Left ventricle myocardium superior (tissue), 1 donor: ENCODE results near the gene TPSG1. TPM values are rescaled to one million over a fixed set of nuclear protein-coding genes. Genes with fewer than 3 reads are reported as not detected.
"Not testable (repeated sequence)": the region's sequence is repeated elsewhere in the genome, so short reads cannot be mapped to it uniquely, and the experiment has no call there.

Source experiments
- ATAC-seq: fragments of 200-7000 bp; cut with Tn5 transposase; one replicate; pipeline ENCODE4 v1.9.1; 2020; ENCODE audit warnings: mild to moderate bottlenecking, moderate library complexity
- DNase-seq: peaks from one replicate; pipeline ENCODE4 v3.0.0-alpha.2; 2020
- intact Hi-C: fragments of 100-400 bp; cut with micrococcal nuclease; formaldehyde crosslinking; loops from one replicate; pipeline ENCODE4 v1.11.0; 2022
- total RNA-seq: library from RNA; stranded (reverse); fragmentation: NEBNext Ultra II Directional; extraction: Animal tissue kit (Norgen Biotek cat#: 25700); gene quantifications from one replicate; pipeline ENCODE4 v1.2.1, GENCODE V29; 2021
- donor health status: DM: no; HTN: yes; CAD: no; lungs with severe emphysema.

Gene TPSG1
- total RNA-seq, 1 donor from 2014 or later = not detected

GRCh38 chr16:1185460-1186207 lies 39.4 kb downstream of the TPSG1 start:
- DNase-seq, intact Hi-C loops, ATAC-seq: not testable (repeated sequence)

- DNase-seq (no peak), ATAC-seq (no peak)
- intact Hi-C loops = no loop called here
These were observed 40.1 kb downstream of the TPSG1 start for GRCh38 chr16:1184980-1185379.

DNA sequence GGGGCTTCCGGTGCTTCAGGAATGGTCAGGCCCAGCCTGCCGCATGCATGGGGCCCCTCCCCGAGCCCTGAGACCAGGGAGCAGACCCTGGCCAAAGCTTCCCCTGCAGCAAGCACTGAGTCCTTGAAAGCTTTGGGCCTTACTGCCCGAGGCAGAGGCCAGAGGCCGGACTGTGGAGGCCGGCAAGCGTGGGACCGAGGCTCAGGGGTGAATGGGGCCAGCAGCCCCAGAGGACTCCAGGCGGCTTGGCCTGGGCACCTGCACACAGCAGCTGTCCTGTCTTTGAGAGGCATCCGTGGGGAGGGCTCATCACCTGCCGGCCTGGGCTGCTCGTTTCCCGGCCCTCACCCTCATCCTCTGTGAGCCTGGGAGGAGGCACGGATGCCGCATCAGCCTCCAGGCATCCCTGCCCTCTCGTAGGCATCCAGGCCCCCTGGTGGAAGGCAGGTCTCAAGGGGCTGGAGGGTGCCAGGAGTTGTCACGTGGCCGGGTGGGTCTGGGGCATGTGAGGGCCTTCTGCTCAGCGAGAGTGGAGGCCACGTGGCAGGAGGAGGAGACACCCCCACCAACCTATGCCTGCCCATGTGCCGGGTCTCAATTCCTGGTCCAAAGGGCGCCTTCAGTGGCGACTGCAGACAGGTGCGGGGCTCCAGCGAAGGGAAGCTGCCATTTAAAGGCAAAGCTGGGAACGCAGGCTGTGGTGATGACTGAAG lies 40.8 kb downstream of the TPSG1 start:
- ATAC-seq (no peak), DNase-seq (no peak)
- intact Hi-C loops = no loop called here

DNA sequence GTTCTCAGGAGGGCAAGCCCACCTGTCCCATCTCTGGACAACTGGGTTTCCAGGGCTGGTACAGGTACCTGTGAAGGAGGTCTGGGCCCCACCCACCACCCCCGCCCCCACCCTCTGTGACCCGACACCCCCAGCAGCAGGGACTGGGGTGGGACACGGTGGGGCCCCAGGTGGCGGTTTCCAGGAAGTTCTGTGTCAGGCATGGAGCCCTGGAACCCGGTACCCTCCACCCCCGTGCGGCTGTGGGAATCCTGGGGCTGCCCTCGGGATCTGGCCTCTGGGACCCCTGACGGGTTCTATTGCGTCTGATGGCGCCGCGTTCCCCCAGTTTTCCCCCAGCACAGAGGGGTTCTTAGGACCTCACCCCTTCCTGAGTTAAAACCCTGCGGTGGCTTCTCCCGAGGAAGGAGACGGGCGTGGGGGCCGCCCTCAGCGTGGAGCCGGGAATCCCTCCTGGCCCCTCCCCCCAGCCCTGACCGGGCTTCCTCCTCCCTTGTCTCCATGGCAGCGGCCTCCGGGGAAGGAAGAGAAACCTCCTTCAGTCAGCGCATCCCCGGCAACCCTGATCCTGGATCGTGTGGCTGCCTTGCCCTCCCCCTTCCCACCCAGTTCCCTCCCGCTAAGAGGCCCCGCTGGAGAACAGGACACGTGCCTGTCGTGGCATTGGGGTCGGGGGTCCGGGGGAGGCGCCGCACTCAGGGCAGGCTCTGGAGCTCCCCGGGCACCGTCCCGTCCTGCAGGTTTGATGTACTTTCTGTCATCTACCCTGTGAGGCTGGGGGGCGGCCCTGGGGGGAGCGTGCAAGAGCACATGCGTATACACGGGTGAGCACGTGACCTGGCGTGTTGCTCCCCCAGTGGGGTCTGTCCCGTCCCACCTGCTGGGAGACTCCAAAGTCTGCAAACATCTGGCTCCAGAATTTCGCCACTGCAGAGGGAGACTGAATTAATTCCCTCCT lies 41.8 kb downstream of the TPSG1 start:
- ATAC-seq (peak; percentile 47), DNase-seq (peak; percentile 63)
- intact Hi-C loops = no loop called here

DNA sequence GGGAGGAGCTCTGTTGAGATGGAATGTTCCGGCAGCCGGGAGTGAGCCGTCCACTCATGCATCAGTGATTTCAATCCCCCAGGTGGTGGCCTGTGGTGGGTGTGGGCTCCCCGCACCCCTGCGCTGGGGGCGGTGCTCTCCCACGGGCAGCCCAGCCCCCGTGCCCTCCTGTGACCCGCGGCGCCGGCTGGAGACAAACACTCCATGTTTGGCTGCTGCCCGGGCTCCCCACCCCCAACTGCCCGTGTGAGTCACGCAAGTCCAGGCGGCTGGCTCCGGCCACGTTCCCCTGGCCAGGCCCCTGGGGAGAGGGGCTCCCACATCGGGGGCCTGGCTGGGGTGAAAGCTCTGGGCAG lies 42.8 kb downstream of the TPSG1 start:
- intact Hi-C loops = no loop called here
- ATAC-seq = peak; percentile 68
- peak; percentile 77 for DNase-seq

- DNase-seq = no peak
These were observed 43.4 kb downstream of the TPSG1 start for GRCh38 chr16:1181404-1182315.

DNA sequence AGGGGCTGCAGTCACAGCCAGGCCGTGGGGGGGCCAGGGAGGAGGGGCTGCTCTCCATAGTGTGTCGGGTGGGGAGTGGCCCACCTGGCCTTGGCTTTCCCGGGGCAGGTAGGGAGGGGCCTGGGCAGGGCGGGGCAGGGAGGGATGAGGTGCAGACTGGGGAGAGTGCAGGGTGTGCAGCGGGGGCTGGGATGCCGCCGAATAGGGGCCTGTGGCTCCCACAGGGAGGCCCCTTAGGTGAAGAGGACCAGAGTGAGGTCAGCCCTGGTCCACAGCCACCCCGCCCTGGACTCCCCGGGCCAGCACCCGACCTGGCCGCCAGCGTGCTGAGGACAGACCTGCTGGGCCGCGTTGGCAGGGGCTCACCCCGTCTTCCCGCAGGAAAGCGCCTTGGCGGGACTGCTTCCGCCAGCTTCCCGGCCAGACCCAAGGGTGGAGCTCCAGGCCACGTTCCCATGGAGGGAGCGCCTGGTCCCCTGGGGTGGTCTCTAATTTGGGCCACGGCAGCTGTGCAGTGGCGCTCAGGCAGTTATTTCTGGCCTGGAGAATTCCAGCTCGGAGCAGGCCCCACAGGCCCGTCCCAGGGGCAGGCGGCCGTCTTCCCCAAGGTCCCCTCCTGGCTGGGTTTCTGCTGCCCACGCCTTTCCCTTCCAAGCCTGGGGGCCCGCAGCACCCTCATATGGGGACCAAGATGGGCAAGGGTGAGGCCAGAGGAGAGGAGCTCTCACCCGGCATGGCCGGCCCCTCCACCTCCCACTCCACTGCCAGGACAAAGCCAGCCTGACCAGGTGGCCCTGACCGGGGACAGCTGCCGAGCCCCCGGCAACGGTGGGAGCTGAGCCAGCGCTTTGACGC lies 44.3 kb downstream of the TPSG1 start:
- ATAC-seq (peak; percentile 75), DNase-seq (peak; percentile 68)
- intact Hi-C loops = no loop called here

More at GRCh38 chr16:1181404-1182315, 43.4 kb downstream of the TPSG1 start:
- intact Hi-C loops = no loop called here
- ATAC-seq = no peak

GRCh38 chr16:1178295-1178910 lies 46.7 kb downstream of the TPSG1 start:
- DNase-seq = no peak
- no peak for ATAC-seq
- intact Hi-C loops = no loop called here

DNA sequence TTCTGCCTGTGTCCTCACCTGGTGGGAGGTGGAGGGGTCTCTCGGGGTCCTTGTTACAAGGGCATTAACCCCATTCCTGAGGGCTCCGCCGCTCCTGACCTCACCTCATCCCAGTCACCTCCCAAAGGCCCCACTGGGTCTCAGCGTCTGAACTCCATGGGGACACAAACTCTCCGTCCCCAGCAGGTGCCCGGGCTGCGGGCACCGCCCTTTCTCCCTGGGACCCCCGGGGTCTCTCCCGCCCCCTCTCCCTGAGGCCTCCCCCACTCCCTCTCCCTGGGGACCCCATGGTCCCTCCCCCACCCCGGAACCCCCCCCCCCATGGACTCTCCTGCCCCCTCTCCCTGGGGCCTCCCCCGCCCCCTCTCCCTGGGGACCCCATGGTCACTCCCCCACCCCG lies 47.3 kb downstream of the TPSG1 start:
- intact Hi-C loops = no loop called here
- ATAC-seq = no peak
- DNase-seq = no peak

- ATAC-seq = no peak
- intact Hi-C loops = no loop called here
- no peak for DNase-seq
These were observed 48.0 kb downstream of the TPSG1 start for GRCh38 chr16:1177053-1177452.

DNA sequence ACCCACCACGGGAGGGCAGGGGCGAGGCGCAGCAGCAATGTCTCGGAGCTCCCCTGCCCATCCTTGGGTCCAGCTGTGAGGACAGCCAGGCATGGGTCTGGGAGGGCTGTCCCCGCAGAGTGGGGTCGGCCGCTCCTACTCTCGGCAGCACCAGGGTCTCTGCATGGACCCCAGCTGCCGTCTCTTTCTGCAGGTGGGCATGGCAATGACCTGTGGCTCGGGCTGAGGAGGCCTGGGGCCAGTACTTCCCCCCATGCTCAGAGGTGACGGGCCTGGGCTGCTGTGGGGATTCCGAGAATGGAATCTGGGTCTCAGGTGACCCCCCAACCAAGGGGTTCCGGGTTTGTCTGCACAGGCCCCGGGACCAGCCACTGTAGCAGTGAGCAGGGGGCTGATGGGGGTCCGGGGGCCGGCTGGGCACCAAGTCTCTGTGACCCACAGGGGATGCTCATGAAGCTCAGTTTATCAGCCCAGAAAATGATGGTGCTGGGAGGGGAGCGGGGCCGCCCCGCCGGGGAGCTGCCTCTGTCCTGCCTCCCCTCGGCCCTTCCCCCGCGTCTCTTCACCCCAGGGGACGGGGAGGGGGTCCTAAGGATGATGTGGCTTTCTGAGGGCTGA lies 48.7 kb downstream of the TPSG1 start:
- DNase-seq (no peak), ATAC-seq (no peak)
- intact Hi-C loops = no loop called here

DNA sequence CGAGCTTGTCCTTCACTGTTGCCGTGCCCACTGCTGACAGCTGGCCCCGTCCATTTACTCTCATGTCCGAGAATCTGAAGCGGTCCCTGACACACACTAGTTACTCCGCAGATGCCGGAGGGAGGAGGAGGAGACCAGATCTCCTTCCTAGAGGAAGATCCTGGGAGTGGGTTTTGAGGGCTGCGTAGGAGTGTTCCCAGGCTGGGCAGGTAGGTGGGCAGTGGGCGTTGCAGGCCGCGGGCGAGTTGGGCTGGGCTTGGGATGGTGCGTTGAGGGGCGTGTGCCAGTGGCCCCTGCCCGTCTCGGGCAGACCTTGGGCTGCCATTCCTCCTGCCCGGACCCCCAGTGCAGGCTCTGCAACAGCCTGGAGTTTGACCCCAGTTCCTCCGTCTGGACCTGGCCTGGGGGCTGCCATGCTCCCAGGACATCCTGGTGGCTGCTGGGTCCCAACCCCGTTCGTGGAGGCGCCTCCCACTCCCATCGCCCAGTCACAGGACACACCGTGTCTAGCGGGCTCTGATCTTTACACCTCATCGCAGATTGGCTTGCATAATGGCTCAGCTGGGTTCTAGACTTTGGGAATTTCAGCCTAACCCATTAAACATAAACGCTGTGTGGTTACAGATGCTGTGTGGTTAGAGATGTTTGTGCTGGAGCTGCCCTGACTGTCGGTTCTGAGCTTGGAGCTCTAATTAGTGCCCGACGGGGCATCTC lies 49.3 kb downstream of the TPSG1 start:
- DNase-seq (no peak), ATAC-seq (no peak)

GRCh38 chr16:1174477-1175357 lies 50.4 kb downstream of the TPSG1 start:
- ATAC-seq = no peak
- DNase-seq = no peak
- intact Hi-C loops = no loop called here

More for the DNA sequence above, 49.3 kb downstream of the TPSG1 start:
- intact Hi-C loops = no loop called here

DNA sequence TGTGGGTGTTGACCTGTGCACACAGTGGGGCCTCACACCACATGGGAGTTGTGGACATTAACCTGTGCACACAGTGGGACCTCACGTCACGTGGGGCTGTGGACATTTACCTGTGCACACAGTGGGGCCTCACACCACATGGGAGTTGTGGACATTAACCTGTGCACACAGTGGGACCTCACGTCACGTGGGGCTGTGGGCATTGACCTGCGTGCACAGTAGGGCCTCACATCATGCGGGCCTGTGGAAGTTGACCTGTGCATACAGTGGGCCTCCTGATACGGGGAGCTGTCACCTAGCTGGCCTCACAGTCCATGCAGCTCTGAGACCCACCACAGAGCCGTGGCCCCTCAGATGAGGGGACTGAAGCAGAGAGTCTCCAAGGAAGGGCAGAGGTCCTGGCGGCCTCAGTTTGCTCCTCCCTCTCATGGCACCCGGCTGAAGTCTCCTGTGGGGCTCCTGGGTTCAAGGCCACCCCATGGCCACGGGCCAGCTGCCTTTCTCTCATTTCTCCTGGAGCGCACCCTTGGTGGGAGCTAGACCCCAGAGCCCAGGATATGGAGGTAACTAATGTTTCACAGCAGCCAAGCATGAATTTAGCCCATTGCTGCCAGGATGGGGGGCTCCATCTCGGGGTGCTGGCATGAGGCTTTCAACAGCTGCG lies 51.1 kb downstream of the TPSG1 start:
- intact Hi-C loops = no loop called here
- ATAC-seq = no peak
- DNase-seq = no peak

DNA sequence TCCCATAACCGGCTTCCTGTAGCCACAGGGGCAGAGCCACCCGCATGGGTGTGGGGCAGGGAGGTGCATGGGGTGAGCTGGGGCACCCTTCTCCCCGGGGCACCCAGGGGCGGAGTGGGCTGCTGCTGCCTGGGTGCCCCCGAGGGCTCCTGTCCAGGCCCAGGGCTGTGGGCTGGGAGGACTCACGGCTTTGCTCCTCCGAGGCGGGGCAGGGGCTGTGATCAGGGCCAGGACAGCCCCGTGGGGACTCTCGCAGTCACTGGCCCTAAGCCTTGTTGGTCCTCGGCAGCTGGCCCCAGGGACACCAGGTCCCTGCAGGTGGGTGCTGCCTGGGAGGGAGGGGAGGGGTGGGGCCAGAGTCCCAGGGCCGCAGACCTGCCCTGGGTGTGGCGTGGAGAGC lies 52.4 kb downstream of the TPSG1 start:
- DNase-seq (no peak), ATAC-seq (no peak)
- intact Hi-C loops = no loop called here
